Measurements from ENCODE around the gene TRIM41. TPM values are rescaled to one million over a fixed set of nuclear protein-coding genes. Genes with fewer than 3 reads are reported as not detected.

The TRIM41 gene
- total RNA-seq, 1 donor from 2014 or later = 39.1 TPM

GRCh38 chr5:181199881-181200638, 23.0 kb upstream of the TRIM41 start:
- peaks cover 74% of the 10 kb centered on the region for H3K27me3 Mint-ChIP-seq (ENCODE audit: low read depth)
- H3K9me3 Mint-ChIP-seq = no peaks in the 10 kb centered on the region
- DNase-seq (ENCODE audit: low read depth, low spot score) = no peak
- no peak for TF ChIP-seq CTCF (conservative IDR thresholded peaks at IDR 0.05)
- no peaks in the 10 kb centered on the region for H3K36me3 Mint-ChIP-seq (ENCODE audit: low read depth)
- H3K4me1 Mint-ChIP-seq = no peaks in the 10 kb centered on the region
- peak overlapping the region; percentile 25 for H3K4me3 Mint-ChIP-seq
- no peak overlapping the region for H3K27ac Mint-ChIP-seq (ENCODE audit: unreplicated experiment)

- Mint-ChIP-seq H3K27me3 (ENCODE audit: low read depth) (peaks cover 80% of the 10 kb centered on the region), H3K9me3 (no peaks in the 10 kb centered on the region), H3K36me3 (ENCODE audit: low read depth) (peaks cover 2% of the 10 kb centered on the region), H3K4me3 (no peak overlapping the region), H3K27ac (ENCODE audit: unreplicated experiment) (no peak overlapping the region), H3K4me1 (peaks cover 5% of the 10 kb centered on the region)
- DNase-seq (ENCODE audit: low read depth, low spot score) = no peak
- TF ChIP-seq CTCF (conservative IDR thresholded peaks at IDR 0.05) = no peak
Measured at GRCh38 chr5:181200816-181201215, 22.3 kb upstream of the TRIM41 start.

GRCh38 chr5:181203093-181203711, 19.9 kb upstream of the TRIM41 start:
- TF ChIP-seq CTCF (conservative IDR thresholded peaks at IDR 0.05) = no peak
- Mint-ChIP-seq H3K4me1 (peaks cover 27% of the 10 kb centered on the region), H3K27me3 (ENCODE audit: low read depth) (peaks cover 94% of the 10 kb centered on the region), H3K27ac (ENCODE audit: unreplicated experiment) (no peak overlapping the region), H3K9me3 (peaks cover 6% of the 10 kb centered on the region), H3K4me3 (peak overlapping the region; percentile 84), H3K36me3 (ENCODE audit: low read depth) (peaks cover 17% of the 10 kb centered on the region)
- no peak for DNase-seq (ENCODE audit: low read depth, low spot score)

- H3K27ac Mint-ChIP-seq (ENCODE audit: unreplicated experiment) = no peak overlapping the region
- H3K4me1 Mint-ChIP-seq = peaks cover 29% of the 10 kb centered on the region
- H3K4me3 Mint-ChIP-seq = peak overlapping the region; percentile 84
- no peak for TF ChIP-seq CTCF (conservative IDR thresholded peaks at IDR 0.05)
- H3K27me3 Mint-ChIP-seq (ENCODE audit: low read depth) = peaks cover 90% of the 10 kb centered on the region
- H3K36me3 Mint-ChIP-seq (ENCODE audit: low read depth) = peaks cover 17% of the 10 kb centered on the region
- DNase-seq (ENCODE audit: low read depth, low spot score) = no peak
- H3K9me3 Mint-ChIP-seq = peaks cover 6% of the 10 kb centered on the region
Measured at GRCh38 chr5:181203777-181204112, 19.3 kb upstream of the TRIM41 start.

GRCh38 chr5:181204113-181204825, 18.8 kb upstream of the TRIM41 start:
- DNase-seq (ENCODE audit: low read depth, low spot score) = no peak
- TF ChIP-seq CTCF (conservative IDR thresholded peaks at IDR 0.05) = no peak
- Mint-ChIP-seq H3K9me3 (peaks cover 6% of the 10 kb centered on the region), H3K27ac (ENCODE audit: unreplicated experiment) (no peak overlapping the region), H3K4me3 (peak overlapping the region; percentile 84), H3K27me3 (ENCODE audit: low read depth) (peaks cover 86% of the 10 kb centered on the region), H3K4me1 (peaks cover 29% of the 10 kb centered on the region), H3K36me3 (ENCODE audit: low read depth) (peaks cover 17% of the 10 kb centered on the region)

All from neural crest cell (in vitro differentiated cells).